Measurements from ENCODE around the gene RPE.

Gene RPE

GRCh38 chr2:210000464-210001324, 1.7 kb upstream of the RPE start:
- DNase-seq (ENCODE audit: low read depth in 2 of 2) = no peak

DNA sequence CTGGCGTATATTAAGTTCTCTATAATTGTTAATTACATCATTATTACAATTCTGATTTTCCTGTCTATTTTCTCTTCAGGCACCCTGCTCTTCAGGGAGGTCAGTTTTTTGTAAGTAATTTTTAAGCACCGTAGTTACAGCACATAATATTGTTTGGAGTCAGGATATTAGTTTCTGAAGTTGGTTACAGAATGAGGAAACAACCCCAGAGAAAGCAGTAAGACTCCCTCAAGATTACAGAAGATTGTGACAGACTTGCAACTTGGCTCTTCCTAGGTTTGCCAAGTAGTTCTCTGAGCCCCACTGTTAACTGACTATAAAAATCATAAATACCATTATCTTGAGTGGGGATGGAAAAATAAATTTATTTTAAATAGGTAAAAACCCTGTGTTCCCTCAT, 921 bp downstream of the RPE start:
- no peak for DNase-seq (ENCODE audit: low read depth in 2 of 2)

GRCh38 chr2:210004881-210005280, 2.4 kb downstream of the RPE start:
- no peak for DNase-seq (ENCODE audit: low read depth in 2 of 2)

DNA sequence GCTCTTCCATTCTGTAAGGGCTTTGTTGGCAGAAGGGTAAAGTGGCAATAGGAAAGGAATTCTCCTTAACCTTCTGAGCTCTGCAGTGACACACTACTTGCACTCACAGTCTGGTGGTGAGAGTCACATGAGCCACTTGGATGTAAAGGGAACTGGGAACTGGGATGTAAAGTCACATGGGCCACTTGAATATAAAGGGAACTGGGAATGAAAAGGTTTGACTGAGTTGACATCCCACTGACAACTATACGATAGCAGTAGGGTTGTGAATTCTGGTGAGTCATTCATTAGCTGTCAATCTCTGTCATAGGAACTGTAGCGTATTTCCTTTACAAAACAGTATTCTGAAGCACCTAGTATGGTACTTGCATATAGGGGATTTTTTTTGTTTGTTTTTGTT, 5.5 kb downstream of the RPE start:
- no peak for DNase-seq (ENCODE audit: low read depth in 2 of 2)

- no peak for DNase-seq (ENCODE audit: low read depth in 2 of 2)
Measured at GRCh38 chr2:210009126-210009525, 6.7 kb downstream of the RPE start.

DNA sequence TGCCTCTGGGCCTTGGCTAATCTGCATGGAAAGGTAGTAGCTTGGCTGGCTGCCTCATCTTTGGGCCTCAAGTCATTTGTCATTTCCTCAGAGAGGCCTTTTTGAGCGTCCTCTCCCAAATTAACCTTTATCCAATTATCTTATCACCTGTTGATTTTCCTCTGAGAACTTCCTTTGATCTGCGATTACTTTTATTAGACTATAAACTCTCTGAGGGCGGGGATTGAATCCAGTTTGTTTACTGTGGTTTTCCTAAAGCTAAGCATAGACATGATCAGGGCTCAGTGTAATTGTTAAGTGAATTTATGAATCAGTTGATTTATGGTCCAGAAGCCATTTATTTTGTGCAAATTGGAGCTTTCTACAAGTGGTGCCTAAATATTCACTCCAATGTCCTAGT, 7.5 kb downstream of the RPE start:
- no peak for DNase-seq (ENCODE audit: low read depth in 2 of 2)

DNA sequence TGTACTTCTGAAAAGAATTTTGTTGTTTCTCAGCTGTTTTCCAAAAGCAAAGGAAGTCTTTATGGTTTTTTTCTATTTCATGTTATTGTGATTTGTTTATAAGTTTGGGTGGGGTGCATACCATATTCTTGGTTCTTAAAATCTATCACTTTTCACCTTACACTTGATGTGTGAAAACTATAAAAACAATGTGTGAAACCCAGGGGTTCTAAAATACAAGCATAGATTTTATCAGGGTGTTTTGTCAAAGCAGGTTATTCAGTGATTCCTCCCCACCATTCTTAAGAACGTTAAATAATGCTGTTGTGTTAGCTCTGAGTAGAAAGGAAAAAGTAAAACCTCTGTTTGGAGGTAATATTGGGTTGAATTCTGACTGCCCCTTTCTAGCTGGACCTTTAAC, 17.7 kb downstream of the RPE start:
- no peak for DNase-seq (ENCODE audit: low read depth in 2 of 2)

- DNase-seq (ENCODE audit: low read depth in 2 of 2) = no peak
Measured at GRCh38 chr2:210022824-210023223, 20.4 kb downstream of the RPE start.

GRCh38 chr2:210027608-210028007, 25.2 kb downstream of the RPE start:
- DNase-seq (ENCODE audit: low read depth in 2 of 2) = no peak

- DNase-seq (ENCODE audit: low read depth in 2 of 2) = no peak
Measured at GRCh38 chr2:210028178-210028577, 25.7 kb downstream of the RPE start.

- no peak for DNase-seq (ENCODE audit: low read depth in 2 of 2)
Measured at GRCh38 chr2:210034087-210034683, 31.7 kb downstream of the RPE start.

GRCh38 chr2:210035679-210036078, 33.2 kb downstream of the RPE start:
- DNase-seq (ENCODE audit: low read depth in 2 of 2) = no peak

GRCh38 chr2:210038078-210038477, 35.6 kb downstream of the RPE start:
- DNase-seq (ENCODE audit: low read depth in 2 of 2) = no peak

- DNase-seq (ENCODE audit: low read depth in 2 of 2) = no peak
Measured at GRCh38 chr2:210046851-210047500, 44.5 kb downstream of the RPE start.

DNA sequence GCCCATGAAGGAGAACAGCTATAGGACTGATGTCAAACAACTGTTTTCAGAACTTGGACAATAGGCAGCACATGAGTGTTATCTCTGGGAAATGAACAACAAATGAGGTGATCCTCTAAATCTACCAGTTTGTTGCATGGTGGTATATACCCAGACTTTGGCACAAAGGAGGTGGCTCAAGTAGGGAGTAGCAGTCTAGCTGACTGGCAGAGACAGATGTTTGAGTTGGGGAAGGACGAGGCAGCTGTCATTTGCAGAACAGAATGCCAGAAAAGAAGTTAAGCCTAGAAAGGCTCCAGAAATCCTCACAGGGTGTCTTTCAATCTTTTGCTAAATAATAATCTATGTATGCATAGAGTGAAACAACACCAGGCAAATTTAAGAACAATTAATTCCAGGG, 47.4 kb downstream of the RPE start:
- no peak for DNase-seq (ENCODE audit: low read depth in 2 of 2)

DNA sequence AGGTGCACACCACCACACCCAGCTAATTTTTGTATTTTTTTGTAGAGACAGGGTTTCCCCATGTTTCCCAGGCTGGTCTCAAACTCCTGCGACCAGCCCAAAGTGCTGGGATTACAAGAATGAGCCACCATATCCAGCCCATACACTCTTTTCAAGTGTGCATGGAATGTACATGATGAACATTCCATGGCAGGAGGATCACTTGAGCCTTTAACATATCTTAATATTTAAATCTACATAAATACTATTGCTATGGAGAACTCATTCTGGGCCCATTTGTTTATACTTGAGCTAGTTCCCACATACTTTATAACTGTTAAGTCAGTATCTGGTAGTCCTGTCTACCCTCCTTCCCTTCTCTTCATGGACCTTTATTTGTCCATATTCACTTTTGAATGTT, 48.4 kb downstream of the RPE start:
- DNase-seq (ENCODE audit: low read depth in 2 of 2) = no peak

GRCh38 chr2:210054696-210055095, 52.3 kb downstream of the RPE start:
- no peak for DNase-seq (ENCODE audit: low read depth in 2 of 2)

DNA sequence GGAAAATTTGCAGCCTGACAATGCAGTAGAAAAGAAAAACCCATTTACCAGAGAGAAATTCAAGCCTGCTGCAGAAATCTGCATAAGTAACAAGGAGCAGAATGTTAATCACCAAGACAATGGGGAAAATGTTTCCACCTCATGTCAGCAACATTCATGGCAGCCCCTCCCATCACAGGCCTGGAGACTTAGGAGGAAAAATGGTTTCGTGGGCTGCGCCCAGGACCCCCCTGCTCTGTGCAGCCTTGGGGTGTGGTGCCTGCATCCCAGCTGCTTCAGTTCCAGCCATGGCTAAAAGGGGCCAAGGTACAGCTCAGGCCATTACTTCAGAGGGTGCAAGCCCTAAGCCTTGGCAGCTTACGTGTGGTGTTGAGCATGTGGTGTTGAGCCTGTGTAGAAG, 53.4 kb downstream of the RPE start:
- DNase-seq (ENCODE audit: low read depth in 2 of 2) = no peak

DNA sequence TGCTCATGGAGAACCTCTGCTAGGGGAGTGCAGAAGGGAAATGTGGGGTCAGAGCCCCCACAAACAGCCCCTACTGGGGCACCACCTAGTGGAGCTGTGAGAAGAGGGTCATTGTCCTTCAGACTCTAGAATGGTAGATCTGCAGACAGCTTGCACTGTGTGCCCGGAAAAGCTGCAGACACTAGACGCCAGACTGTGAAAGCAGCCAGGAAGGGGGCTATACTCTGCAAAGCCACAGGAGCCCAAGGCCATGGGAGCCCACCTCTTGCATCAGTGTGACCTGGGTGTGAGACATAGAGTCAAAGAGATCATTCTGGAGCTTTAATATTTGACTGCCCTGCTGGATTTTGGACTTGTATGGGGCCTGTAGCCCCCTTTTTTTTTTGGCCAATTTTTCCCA, 60.9 kb downstream of the RPE start:
- no peak for DNase-seq (ENCODE audit: low read depth in 2 of 2)
